Measurements from ENCODE around the gene C1RL. TPM values are rescaled to one million over a fixed set of nuclear protein-coding genes. Genes with fewer than 3 reads are reported as not detected.
"Not testable (repeated sequence)": the region's sequence is repeated elsewhere in the genome, so short reads cannot be mapped to it uniquely, and the experiment has no call there.

The C1RL gene
- total RNA-seq, 1 donor from 2014 or later, result 122 TPM

DNA sequence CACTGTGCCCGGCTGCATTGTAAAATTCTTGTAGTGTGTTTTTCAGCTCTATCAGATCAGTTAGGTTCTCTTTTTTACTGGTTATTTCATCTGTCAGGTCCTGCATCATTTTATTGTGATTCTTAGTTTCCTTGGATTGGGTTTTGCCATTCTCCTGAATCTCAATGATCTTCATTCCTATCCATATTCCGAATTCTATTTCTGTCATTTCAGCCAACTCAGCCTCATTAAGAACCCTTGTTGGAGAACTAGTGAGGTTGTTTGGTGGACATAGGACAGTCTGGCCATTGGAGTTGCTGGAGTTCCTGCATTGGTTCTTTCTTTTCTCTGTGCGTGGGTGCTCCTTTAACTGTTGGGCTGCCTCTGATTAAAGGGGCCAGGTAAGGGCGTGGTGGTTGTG lies 54.1 kb downstream of the C1RL start:
- Histone ChIP-seq H3K4me1 (peaks cover 5% of the 10 kb centered on the region), H3K4me3 (no peak overlapping the region), H3K9me3 (no peaks in the 10 kb centered on the region), H3K27ac (no peak overlapping the region), H3K36me3 (no peaks in the 10 kb centered on the region), H3K27me3 (no peaks in the 10 kb centered on the region)
- intact Hi-C loops (cut with DNase I), result no loop called here
- TF ChIP-seq POLR2AphosphoS5 (IDR thresholded peaks at IDR 0.05; ENCODE audit: insufficient read depth in 1 of 2, low read depth in 1 of 2), result no peak
- no peak for TF ChIP-seq POLR2A (IDR thresholded peaks at IDR 0.05)
- TF ChIP-seq CTCF (IDR thresholded peaks at IDR 0.05), result no peak
- no peak for DNase-seq (ENCODE audit: extremely low spot score in 2 of 2)

GRCh38 chr12:7049973-7050372 lies 59.0 kb downstream of the C1RL start:
- H3K36me3 ChIP-seq; H3K4me3 ChIP-seq; H3K27ac ChIP-seq; H3K4me1 ChIP-seq; H3K27me3 ChIP-seq; intact Hi-C loops (cut with DNase I); DNase-seq (ENCODE audit: extremely low spot score in 2 of 2); H3K9me3 ChIP-seq: not testable (repeated sequence)

DNA sequence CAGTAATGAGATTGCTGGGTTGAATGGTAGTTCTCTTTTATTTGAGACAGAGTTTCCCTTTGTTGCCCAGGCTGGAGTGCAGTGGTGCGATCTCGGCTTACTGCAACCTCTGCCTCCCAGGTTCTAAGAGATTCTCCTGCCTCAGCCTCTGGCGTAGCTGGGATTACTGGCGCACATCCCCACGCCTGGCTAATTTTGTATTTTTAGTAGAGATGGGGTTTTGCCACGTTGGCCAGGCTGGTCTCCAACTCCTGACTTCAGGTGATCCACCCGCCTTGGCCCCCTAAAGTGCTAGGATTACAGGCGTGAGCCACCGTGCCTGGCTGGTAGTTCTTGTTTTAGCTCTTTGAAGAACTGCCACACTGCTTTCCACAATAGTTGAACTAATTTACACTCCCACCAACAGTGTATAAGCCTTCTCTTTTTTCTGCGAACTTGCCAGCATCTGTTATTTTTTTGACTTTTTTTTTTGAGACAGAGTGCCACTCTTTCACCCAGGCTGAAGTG lies 59.5 kb downstream of the C1RL start:
- intact Hi-C loops (cut with DNase I); H3K27me3 ChIP-seq; DNase-seq (ENCODE audit: extremely low spot score in 2 of 2); H3K4me3 ChIP-seq; H3K4me1 ChIP-seq; H3K9me3 ChIP-seq; H3K27ac ChIP-seq; H3K36me3 ChIP-seq: not testable (repeated sequence)

DNA sequence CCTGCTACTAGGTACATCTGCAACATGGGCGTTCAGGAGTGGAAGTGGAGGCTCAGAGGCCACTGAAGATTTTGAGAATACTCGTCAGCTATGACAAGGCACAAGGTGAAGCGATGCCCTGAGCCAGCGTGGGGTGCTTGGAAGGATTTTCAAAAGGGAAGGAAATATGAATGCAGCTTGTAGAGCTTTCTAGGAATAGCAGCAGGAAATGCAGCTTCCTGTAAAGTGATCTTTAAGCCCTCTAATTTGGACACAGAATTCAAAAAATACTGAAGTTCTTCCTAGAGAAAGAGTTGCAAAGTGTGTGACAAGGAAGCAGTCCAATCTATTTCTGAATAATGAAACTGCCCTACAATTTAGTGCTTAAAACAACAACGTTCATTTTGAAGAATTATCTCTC lies 61.7 kb downstream of the C1RL start:
- TF ChIP-seq CTCF (IDR thresholded peaks at IDR 0.05) (no peak), POLR2AphosphoS5 (IDR thresholded peaks at IDR 0.05; ENCODE audit: insufficient read depth in 1 of 2, low read depth in 1 of 2) (no peak), POLR2A (IDR thresholded peaks at IDR 0.05) (no peak)
- Histone ChIP-seq H3K27me3 (no peaks in the 10 kb centered on the region), H3K9me3 (no peaks in the 10 kb centered on the region), H3K36me3 (no peaks in the 10 kb centered on the region), H3K4me3 (no peak overlapping the region), H3K27ac (no peak overlapping the region), H3K4me1 (no peaks in the 10 kb centered on the region)
- DNase-seq (ENCODE audit: extremely low spot score in 2 of 2), result no peak
- intact Hi-C loops (cut with DNase I), result no loop called here

DNA sequence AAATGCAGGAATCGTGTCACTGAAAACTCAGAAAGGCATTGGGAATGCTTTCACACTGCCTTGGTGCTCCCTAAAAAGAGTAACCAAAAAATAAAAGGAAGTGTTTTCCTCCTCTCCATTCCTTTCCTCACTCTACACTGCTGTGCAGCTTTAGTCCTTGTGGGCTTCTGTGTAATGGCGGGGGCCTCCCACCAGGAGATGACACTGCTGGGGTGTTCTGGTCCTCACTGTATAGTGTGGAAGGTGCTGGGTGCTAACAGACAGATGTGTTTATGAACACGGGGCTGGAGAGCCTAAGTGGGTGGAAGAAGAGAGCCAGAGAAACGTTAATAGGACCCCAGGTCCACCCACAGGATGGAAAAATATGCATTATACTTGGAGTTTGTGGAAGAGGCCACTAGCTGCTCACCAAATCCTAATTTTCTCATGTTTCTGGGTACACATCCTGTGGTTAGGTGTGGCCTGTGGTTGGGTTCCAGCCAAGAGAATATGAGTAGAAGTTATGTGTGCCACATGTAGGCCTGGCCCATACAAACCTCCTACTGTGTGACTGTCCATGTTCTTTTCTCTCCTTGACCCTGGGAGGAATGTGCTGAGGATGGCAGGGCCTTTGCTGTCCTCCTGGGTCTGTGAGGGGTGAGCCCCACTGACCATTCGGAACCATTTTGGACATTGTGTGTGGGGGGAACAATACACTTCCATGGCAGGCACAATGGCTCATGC lies 62.5 kb downstream of the C1RL start:
- no peaks in the 10 kb centered on the region for H3K27me3 ChIP-seq
- no peaks in the 10 kb centered on the region for H3K9me3 ChIP-seq
- no peak for TF ChIP-seq CTCF (IDR thresholded peaks at IDR 0.05)
- no peaks in the 10 kb centered on the region for H3K36me3 ChIP-seq
- no peaks in the 10 kb centered on the region for H3K4me1 ChIP-seq
- H3K27ac ChIP-seq, result no peak overlapping the region
- no peak overlapping the region for H3K4me3 ChIP-seq
- intact Hi-C loops (cut with DNase I), result no loop called here
- no peak for DNase-seq (ENCODE audit: extremely low spot score in 2 of 2)

DNA sequence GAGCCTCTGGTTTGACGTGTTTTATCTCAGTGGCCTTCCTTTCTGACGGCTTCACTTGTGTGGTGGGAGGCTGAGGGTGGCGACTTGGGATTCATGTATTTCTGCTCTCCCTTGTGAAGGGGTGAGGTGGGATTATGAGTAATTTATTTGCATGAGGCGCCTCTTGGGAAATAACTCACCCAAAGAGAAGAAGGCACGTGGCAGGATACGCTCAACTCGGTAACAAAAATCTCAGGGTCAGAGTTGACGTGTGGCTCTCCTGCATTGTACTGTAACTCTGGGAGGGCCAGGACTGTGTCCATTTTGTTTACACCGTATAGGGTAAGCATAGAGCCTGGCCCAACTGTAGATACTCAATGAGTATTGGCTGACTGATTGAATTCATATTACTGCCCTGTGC lies 63.1 kb downstream of the C1RL start:
- intact Hi-C loops (cut with DNase I), result no loop called here

More for the DNA sequence above, 63.1 kb downstream of the C1RL start:
- no peak overlapping the region for H3K4me3 ChIP-seq
- no peaks in the 10 kb centered on the region for H3K9me3 ChIP-seq
- no peak for DNase-seq (ENCODE audit: extremely low spot score in 2 of 2)
- H3K36me3 ChIP-seq, result no peaks in the 10 kb centered on the region
- TF ChIP-seq CTCF (IDR thresholded peaks at IDR 0.05) (no peak), POLR2AphosphoS5 (IDR thresholded peaks at IDR 0.05; ENCODE audit: insufficient read depth in 1 of 2, low read depth in 1 of 2) (no peak), POLR2A (IDR thresholded peaks at IDR 0.05) (no peak)
- no peaks in the 10 kb centered on the region for H3K4me1 ChIP-seq
- no peak overlapping the region for H3K27ac ChIP-seq
- H3K27me3 ChIP-seq, result no peaks in the 10 kb centered on the region

Small RNA genes lying within 50 kb of the gene (small RNA-seq; reads per million reads assigned to genes)
- not detected for gene RNU6-485P

Other genes with a start within 250 kb of the C1RL start
- 274 TPM for gene TPI1, start 241.7 kb downstream of the C1RL start, total RNA-seq
- 3.2 TPM for gene SPSB2, start 235.9 kb downstream of the C1RL start, total RNA-seq
- 8.6 TPM for gene LRRC23, start 204.4 kb downstream of the C1RL start, total RNA-seq
- 20.1 TPM for gene ENO2, start 194.6 kb downstream of the C1RL start, total RNA-seq
- 92.1 TPM for gene ATN1, start 181.3 kb downstream of the C1RL start, total RNA-seq
- not detected for gene RNU7-1, start 165.4 kb downstream of the C1RL start, total RNA-seq
- gene C12orf57, start 165.2 kb downstream of the C1RL start, total RNA-seq, result 760 TPM
- 17.4 TPM for gene PTPN6, start 157.9 kb downstream of the C1RL start, total RNA-seq
- gene PHB2, start 138.6 kb downstream of the C1RL start, total RNA-seq, result 199 TPM
- 21.9 TPM for gene EMG1, start 138.3 kb downstream of the C1RL start, total RNA-seq
- 42.0 TPM for gene LPCAT3, start 90.7 kb downstream of the C1RL start, total RNA-seq
- 541 TPM for gene C1S, start 48.5 kb downstream of the C1RL start, total RNA-seq
- 830 TPM for gene C1R, start 16.8 kb downstream of the C1RL start, total RNA-seq
- 3.7 TPM for gene RBP5, start 19.7 kb upstream of the C1RL start, total RNA-seq
- gene CLSTN3, start 21.2 kb upstream of the C1RL start, total RNA-seq, result 46.2 TPM
- gene PEX5, start 80.5 kb upstream of the C1RL start, total RNA-seq, result 31.2 TPM
- not detected for gene ACSM4, start 194.9 kb upstream of the C1RL start, total RNA-seq

Data from vagina (tissue), 2 donors.